HL-60 (cell line): ENCODE results near the gene ANKRD13D.

Experiments used
- DNase-seq, 2 experiments: peaks; one replicate each; pipeline ENCODE4 v3.0.0-alpha.2; 2010 to 2020; ENCODE audit warnings: low read depth in 1 of 2, low spot score in 1 of 2
- H3K27ac ChIP-seq: fragments of 250-450 bp; sonication (Bioruptor Pico); replicated peaks from 2 replicates; pipeline ENCODE4 v1.5.1; 2020; ENCODE audit warnings: mild to moderate bottlenecking, moderate library complexity
- H3K27me3 ChIP-seq: fragments of 250-450 bp; sonication (Bioruptor Pico); 2 replicates; pipeline ENCODE4 v1.5.1; 2021; ENCODE audit warnings: mild to moderate bottlenecking, moderate library complexity; ENCODE audit not compliant: insufficient read depth, poor library complexity, severe bottlenecking
- H3K4me3 ChIP-seq: replicated peaks from 2 replicates; pipeline ENCODE4 v1.5.1; 2011; ENCODE audit warnings: mild to moderate bottlenecking, control low read depth, low read length; ENCODE audit not compliant: insufficient read depth
- CTCF ChIP-seq: IDR thresholded peaks from one replicate; pipeline ENCODE4 v1.5.1; 2011; ENCODE audit warnings: low read length, control low read depth, inconsistent platforms; ENCODE audit not compliant: insufficient read depth
- GABPA ChIP-seq: IDR thresholded peaks from 2 replicates; pipeline ENCODE4 v1.6.1; 2012; ENCODE audit warnings: low read depth
- POLR2AphosphoS5 ChIP-seq: IDR thresholded peaks from 2 replicates; pipeline ENCODE4 v1.6.1; 2012; ENCODE audit warnings: low read depth
- REST ChIP-seq: IDR thresholded peaks from 2 replicates; pipeline ENCODE4 v1.6.1; 2012; ENCODE audit warnings: low read depth; ENCODE audit not compliant: insufficient replicate concordance
- SPI1 ChIP-seq: IDR thresholded peaks from 2 replicates; pipeline ENCODE4 v1.6.1; 2012; ENCODE audit warnings: low read depth, mild to moderate bottlenecking, borderline replicate concordance

Gene ANKRD13D

GRCh38 chr11:67254798-67255197 is 34.3 kb upstream of the ANKRD13D start:
- no peak for TF ChIP-seq SPI1
- no peak for TF ChIP-seq POLR2AphosphoS5
- no peak for TF ChIP-seq REST
- TF ChIP-seq CTCF, result no peak
- TF ChIP-seq GABPA, result no peak
- DNase-seq, result no peak
- Histone ChIP-seq H3K4me3 (no peak overlapping the region), H3K27ac (no peak overlapping the region), H3K27me3 (no peaks in the 10 kb centered on the region)

GRCh38 chr11:67255353-67255752 is 33.8 kb upstream of the ANKRD13D start:
- no peak overlapping the region for H3K27ac ChIP-seq
- TF ChIP-seq REST, result no peak
- no peak for TF ChIP-seq POLR2AphosphoS5
- no peak for TF ChIP-seq CTCF
- no peak for TF ChIP-seq SPI1
- TF ChIP-seq GABPA, result no peak
- H3K4me3 ChIP-seq, result no peak overlapping the region
- DNase-seq, result no peak
- no peaks in the 10 kb centered on the region for H3K27me3 ChIP-seq

- no peak overlapping the region for H3K4me3 ChIP-seq
- no peaks in the 10 kb centered on the region for H3K27me3 ChIP-seq
- no peak for DNase-seq
- H3K27ac ChIP-seq, result no peak overlapping the region
- TF ChIP-seq POLR2AphosphoS5 (no peak), GABPA (no peak), CTCF (no peak), REST (no peak), SPI1 (no peak)
Observed at GRCh38 chr11:67255864-67256263, 33.2 kb upstream of the ANKRD13D start.
